Kidney (tissue), 14 donors: ENCODE results near the gene GPR37. TPM values are rescaled to one million over a fixed set of nuclear protein-coding genes. Genes with fewer than 3 reads are reported as not detected.

Source experiments
- DNase-seq, 5 donors: peaks; one replicate each; pipeline ENCODE4 v3.0.0-alpha.2; 2013 to 2020
- FAIRE-seq: peaks from 2 replicates; lab custom pipeline; 2012; peaks lifted over from hg19 to GRCh38; lab: Jason Lieb, UNC
- H3K27ac ChIP-seq, 2 donors: one replicate each; pipeline ENCODE4 v1.7.0; 2013; ENCODE audit warnings: low read depth in 2 of 2, low read length in 2 of 2, inconsistent platforms in 1 of 2
- H3K27me3 ChIP-seq: one replicate; pipeline ENCODE4 v1.7.1; 2013; ENCODE audit warnings: low read length, inconsistent platforms; ENCODE audit not compliant: control insufficient read depth, insufficient read depth
- H3K36me3 ChIP-seq, 3 donors: one replicate each; pipeline versions ENCODE4 v1.7.0 to v1.7.1; 2013; ENCODE audit warnings: low read length in 3 of 3, control low read depth in 1 of 3, inconsistent platforms in 1 of 3; ENCODE audit not compliant: insufficient read depth in 3 of 3, control insufficient read depth in 2 of 3
- H3K4me1 ChIP-seq, 3 donors: one replicate each; pipeline versions ENCODE4 v1.7.0 to v1.7.1; 2013; ENCODE audit warnings: low read length in 3 of 3, inconsistent platforms in 1 of 3, low read depth in 1 of 3; ENCODE audit not compliant: control insufficient read depth in 2 of 3, insufficient read depth in 2 of 3
- H3K4me3 ChIP-seq, 3 donors: one replicate each; pipeline versions ENCODE4 v1.7.0 to v1.8.1; 2013; ENCODE audit warnings: low read length in 3 of 3, control low read depth in 1 of 3, inconsistent platforms in 1 of 3
- H3K9ac ChIP-seq, 3 donors: one replicate each; pipeline versions ENCODE4 v1.7.0 to v1.7.1; 2013; ENCODE audit warnings: low read length in 3 of 3, control low read depth in 1 of 3, inconsistent platforms in 1 of 3
- H3K9me3 ChIP-seq, 3 donors: one replicate each; pipeline versions ENCODE4 v1.7.0 to v1.7.1; 2013; ENCODE audit warnings: low read length in 3 of 3, control low read depth in 1 of 3, inconsistent platforms in 1 of 3; ENCODE audit not compliant: control insufficient read depth in 2 of 3, insufficient read depth in 1 of 3
- CTCF ChIP-seq: IDR thresholded peaks from 3 replicates; pipeline ENCODE4 v1.5.1; 2012; ENCODE audit warnings: mild to moderate bottlenecking, moderate library complexity, borderline replicate concordance; ENCODE audit not compliant: insufficient read depth; ENCODE audit errors: extremely low read depth
- intact Hi-C: fragments of 100-400 bp; cut with DNase I; formaldehyde crosslinking; loops from one replicate; pipeline ENCODE4 v1.11.1; 2022
- polyA plus RNA-seq: library from polyadenylated mRNA; stranded (reverse); fragments of 350-450 nt; fragmentation: Illumina TruSeq; extraction: RNeasy Lipid Tissue Mini Kit (QIAGEN cat#74804); gene quantifications from one replicate; pipeline ENCODE4 v1.2.3, GENCODE V29; 2014; ENCODE audit warnings: low read depth, low replicate concordance; ENCODE audit not compliant: insufficient read depth
- total RNA-seq: library from RNA; stranded (reverse); fragmentation: NEBNext Ultra II Directional; extraction: Animal tissue kit (Norgen Biotek cat#: 25700); gene quantifications from one replicate; pipeline ENCODE4 v1.2.1, GENCODE V29; 2021
- donor health status: control.
- donor health status: control.
- donor health status: control.
- donor health status: control.
- donor health status: control.
- donor health status: DM: yes; HTN: yes; CAD: no.
- donor health status: Normal renal cell carcinoma (clear cell type).

The GPR37 gene
- total and polyA plus RNA-seq, 2 donors from 2014 or later: 0.60 to 4.4 TPM

- Histone ChIP-seq H3K27ac (no peak overlapping the region), H3K27me3 (no peaks in the 10 kb centered on the region), H3K9ac (no peak overlapping the region), H3K4me1 (no peaks in the 10 kb centered on the region), H3K36me3 (no peaks in the 10 kb centered on the region), H3K4me3 (no peak overlapping the region), H3K9me3 (no peaks in the 10 kb centered on the region)
- FAIRE-seq (no peak), DNase-seq (no peak)
- TF ChIP-seq CTCF: no peak
- intact Hi-C loops: no loop called here
These were observed 64.9 kb downstream of the GPR37 start for GRCh38 chr7:124700655-124701054.

- Histone ChIP-seq H3K4me3 (no peak overlapping the region), H3K27ac (no peak overlapping the region), H3K27me3 (no peaks in the 10 kb centered on the region), H3K4me1 (no peaks in the 10 kb centered on the region), H3K9me3 (no peaks in the 10 kb centered on the region), H3K36me3 (no peaks in the 10 kb centered on the region), H3K9ac (no peak overlapping the region)
- FAIRE-seq (no peak), DNase-seq (no peak)
- intact Hi-C loops: no loop called here
- no peak for TF ChIP-seq CTCF
These were observed 66.6 kb downstream of the GPR37 start for GRCh38 chr7:124698964-124699363.

- H3K36me3 ChIP-seq: no peaks in the 10 kb centered on the region
- FAIRE-seq: no peak
- H3K4me3 ChIP-seq: no peak overlapping the region
- intact Hi-C loops: no loop called here
- H3K9me3 ChIP-seq: no peaks in the 10 kb centered on the region
- H3K27ac ChIP-seq: no peak overlapping the region
- TF ChIP-seq CTCF: no peak
- no peak overlapping the region for H3K9ac ChIP-seq
- DNase-seq: no peak
- H3K4me1 ChIP-seq: no peaks in the 10 kb centered on the region
- no peaks in the 10 kb centered on the region for H3K27me3 ChIP-seq
These were observed 67.8 kb downstream of the GPR37 start for GRCh38 chr7:124697746-124698145.

Other genes with a start within 250 kb of the GPR37 start
- 23.2 TPM for gene POT1, start 164.0 kb upstream of the GPR37 start, total RNA-seq
- gene POT1, start 164.0 kb upstream of the GPR37 start, polyA plus RNA-seq: 16.5 TPM